ENCODE measurements around the gene AEBP1.

The AEBP1 gene

DNA sequence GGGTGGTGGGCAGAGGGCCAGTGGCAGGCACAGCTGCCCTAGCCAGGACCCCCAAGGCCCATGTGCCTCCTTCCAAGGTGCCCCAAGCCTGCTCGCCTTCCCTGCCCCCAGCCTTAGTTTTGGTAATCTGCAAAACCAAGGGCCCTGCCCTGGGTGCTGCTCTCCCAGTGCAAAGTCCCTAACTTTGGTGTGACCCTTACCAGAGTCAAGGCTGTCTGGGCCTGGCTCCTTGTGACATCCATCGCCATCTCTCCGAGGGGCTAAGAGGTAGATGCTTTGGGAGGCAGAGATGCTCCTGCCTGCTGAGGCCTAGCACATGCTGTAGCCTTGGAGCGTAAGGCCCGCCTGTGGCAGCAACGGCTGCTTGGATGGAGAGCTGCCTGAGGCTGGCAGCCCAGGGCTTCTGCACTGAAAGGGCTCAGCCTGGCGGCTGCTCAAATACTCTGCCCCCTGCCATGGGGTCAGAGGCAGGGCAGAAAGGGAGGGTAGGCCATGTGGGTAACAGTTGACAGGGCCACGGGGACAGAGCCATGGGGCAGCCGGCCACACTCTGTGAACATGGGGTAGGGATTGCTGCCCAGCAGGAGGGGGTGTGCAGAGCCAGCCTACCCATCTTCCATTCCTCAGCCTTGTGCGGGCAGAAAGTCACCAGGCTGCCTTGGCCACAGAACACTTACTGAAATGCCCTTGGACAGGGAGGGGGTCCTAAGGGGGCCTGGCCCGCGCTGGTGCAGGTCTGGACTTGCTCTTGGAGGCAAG lies 54.9 kb downstream of the AEBP1 start:
- no peak for DNase-seq

DNA sequence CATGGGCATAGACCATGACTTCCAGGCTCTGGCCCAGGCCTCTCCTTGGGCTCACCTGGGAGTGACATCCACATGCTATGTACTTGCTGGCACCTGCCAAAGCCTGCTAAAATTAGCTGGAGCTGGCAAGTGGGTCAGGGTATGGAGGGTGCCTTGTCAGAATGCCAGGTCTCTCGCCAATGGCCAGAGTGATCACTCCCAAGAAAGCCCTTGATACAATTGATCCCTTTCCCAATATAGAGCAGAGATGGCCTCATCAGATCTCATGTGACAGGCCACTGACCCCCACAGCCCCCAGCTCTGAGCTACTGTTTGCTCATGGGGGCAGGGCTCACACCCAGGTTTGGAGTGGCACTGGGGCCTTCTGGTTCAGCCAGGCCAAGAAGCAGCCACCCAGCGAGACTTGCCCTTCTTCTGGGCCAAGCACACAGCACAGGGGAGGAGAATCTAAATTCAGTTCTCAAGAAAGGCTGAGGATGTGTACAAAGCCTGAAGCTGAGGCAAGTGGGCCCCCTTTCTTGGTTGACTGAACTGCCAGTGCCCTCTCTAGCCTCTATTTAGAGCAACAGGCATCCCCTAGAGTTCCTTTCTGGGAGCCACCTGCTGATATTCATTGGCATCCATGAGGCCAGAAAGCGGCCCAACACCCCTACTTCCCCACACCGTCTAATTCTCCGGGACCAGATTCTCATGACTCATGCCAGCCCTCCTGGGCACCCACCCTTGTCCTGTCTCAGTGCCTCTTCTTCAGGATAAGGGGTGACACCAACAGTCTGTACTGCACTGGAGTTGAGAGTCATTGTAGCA lies 55.9 kb downstream of the AEBP1 start:
- no peak for DNase-seq

DNA sequence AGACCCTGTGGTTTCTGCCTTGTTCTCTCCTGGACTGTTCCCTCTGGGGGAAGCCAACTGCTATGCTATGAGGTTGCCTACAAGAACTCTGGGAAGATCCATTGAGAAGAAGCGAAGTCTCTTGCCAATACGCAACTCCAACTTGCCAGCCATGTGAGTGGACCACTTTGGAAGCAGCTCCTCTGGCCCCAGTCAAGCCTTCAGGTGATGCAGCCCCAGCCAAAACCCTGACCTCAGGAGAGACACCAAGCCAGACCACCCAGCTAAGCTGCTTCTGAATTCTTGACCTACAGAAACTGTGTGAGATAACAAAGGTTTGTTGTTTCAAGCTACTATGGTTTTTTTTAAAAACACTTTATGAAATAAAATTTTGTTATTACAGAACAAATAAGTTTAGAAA lies 57.2 kb downstream of the AEBP1 start:
- DNase-seq, result no peak

DNA sequence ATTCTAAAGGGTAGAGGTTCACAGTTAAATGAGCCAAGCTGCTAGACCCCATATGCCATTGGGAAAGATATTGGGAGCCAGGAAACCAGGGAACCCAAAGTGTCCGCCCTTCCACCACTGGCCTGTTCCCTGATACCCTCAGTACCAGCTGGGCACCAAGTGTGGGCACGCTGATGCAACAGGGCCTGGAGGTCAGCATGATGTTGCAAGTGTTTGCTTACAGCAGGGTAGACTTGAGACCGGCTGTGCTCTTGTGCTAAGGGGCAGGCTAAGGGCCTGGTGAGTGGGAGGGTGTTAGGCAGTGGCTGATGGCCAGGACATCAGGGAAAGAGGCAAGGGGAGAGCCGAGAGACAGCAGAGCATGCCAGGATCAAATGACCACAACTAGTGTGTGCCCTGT lies 58.0 kb downstream of the AEBP1 start:
- no peak for DNase-seq

DNA sequence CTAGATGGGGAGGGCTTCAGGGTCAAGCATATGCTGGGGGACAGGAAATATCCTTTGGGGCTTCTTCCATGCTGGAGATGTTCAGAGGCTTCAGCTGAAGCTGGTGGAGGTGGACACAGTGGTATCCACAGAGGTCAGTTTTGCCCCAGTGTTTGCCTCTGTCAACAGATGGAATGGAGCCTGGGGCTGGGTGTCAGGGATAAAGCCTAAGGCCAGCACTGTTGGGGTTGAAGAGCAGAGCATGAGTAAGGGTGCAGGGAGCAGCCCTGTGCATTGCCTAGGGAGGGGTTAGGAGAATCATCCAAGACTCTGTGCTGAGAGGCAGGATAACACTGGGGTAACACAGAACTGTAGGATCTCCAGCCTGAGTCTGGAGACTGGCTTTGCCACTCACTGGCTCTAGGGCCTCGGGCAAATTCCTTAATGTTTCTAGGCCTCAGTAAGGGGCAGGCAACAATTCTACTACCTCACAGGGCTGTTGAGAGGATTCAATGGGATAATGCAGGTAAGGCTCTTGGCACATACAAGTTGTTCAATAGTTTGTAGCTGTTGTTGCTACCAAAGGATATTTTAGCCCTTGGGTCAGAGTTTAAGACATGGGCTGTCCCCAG lies 58.7 kb downstream of the AEBP1 start:
- DNase-seq, result no peak

DNA sequence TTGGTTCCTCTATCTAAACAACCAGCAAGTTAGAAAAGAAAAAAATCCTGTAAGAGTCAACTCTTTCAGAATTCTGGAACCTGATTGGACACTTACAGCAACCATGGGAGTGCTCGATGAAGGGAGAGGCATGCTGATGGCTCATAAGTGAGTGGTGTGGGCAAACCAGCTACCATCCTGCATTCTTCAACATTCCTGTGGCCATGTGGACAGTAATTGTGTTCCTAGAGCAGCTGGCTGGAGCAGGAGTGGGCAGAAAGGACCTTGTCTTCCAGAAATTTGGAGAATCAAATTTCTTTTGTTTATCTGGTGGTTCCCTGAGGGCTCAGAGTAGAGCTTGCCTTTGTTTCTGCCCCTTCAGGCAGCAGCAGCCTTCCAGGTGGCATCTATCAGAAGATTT lies 59.4 kb downstream of the AEBP1 start:
- no peak for DNase-seq

All from SIG-M5 (cell line).